Cardiac muscle cell (in vitro differentiated cells and primary cell): ENCODE measurements around the gene GALNT9. TPM values are rescaled to one million over a fixed set of nuclear protein-coding genes. Genes with fewer than 3 reads are reported as not detected.

Experiments used
- DNase-seq, 2 donors: peaks; one replicate each; pipeline versions ENCODE4 v3.0.0 to v3.0.0-alpha.2; 2010 to 2017; ENCODE audit warnings: low read depth in 1 of 2, low spot score in 1 of 2
- H3K27ac ChIP-seq: fragments of 200-600 bp; sonication (generic); 2 replicates; pipeline ENCODE4 v1.5.1; 2016
- H3K27me3 ChIP-seq: fragments of 200-600 bp; sonication (generic); 2 replicates; pipeline ENCODE4 v1.6.0; 2016; ENCODE audit warnings: control low read depth
- H3K36me3 ChIP-seq: fragments of 200-600 bp; sonication (generic); 2 replicates; pipeline ENCODE4 v1.5.1; 2016; ENCODE audit warnings: control low read depth
- H3K4me1 ChIP-seq: fragments of 200-600 bp; sonication (generic); 2 replicates; pipeline ENCODE4 v1.8.1; 2017; ENCODE audit warnings: low read depth, mild to moderate bottlenecking, mixed run types
- H3K4me3 ChIP-seq: fragments of 200-600 bp; sonication (generic); 2 replicates; pipeline ENCODE4 v1.5.1; 2016; ENCODE audit warnings: mild to moderate bottlenecking
- H3K9me3 ChIP-seq: fragments of 200-600 bp; sonication (generic); 2 replicates; pipeline ENCODE4 v1.5.1; 2017; ENCODE audit warnings: low read depth, mild to moderate bottlenecking, control low read depth
- CTCF ChIP-seq: IDR thresholded peaks from 2 replicates; pipeline ENCODE4 v1.5.1; 2012; ENCODE audit warnings: low read depth, mild to moderate bottlenecking, low read length
- polyA plus RNA-seq: library from polyadenylated mRNA; unstranded; fragments of >200 nt; fragmentation: Nextera tagmentation; extraction: Ambion mirVana; gene quantifications from 2 replicates; pipeline ENCODE4 v1.2.1, GENCODE V29; 2016
- total RNA-seq: library from RNA; depleted of rRNA; stranded (reverse); fragments of >200 nt; gene quantifications from 2 replicates; pipeline ENCODE4 v1.2.3, GENCODE V29; 2016

Gene GALNT9
- total and polyA plus RNA-seq, 2 experiments from 2014 or later, result 0.42 to 0.45 TPM

GRCh38 chr12:132169376-132169775, 160.0 kb downstream of the GALNT9 start:
- H3K9me3 ChIP-seq, result no peaks in the 10 kb centered on the region
- no peak for DNase-seq

GRCh38 chr12:132168311-132169031, 160.9 kb downstream of the GALNT9 start:
- no peaks in the 10 kb centered on the region for H3K27me3 ChIP-seq
- TF ChIP-seq CTCF, result no peak

More at GRCh38 chr12:132169376-132169775, 160.0 kb downstream of the GALNT9 start:
- Histone ChIP-seq H3K27ac (no peak overlapping the region), H3K36me3 (no peaks in the 10 kb centered on the region), H3K27me3 (no peaks in the 10 kb centered on the region), H3K4me3 (no peak overlapping the region), H3K4me1 (no peaks in the 10 kb centered on the region)
- TF ChIP-seq CTCF, result no peak

GRCh38 chr12:132167611-132168310, 161.6 kb downstream of the GALNT9 start:
- no peak overlapping the region for H3K27ac ChIP-seq
- no peaks in the 10 kb centered on the region for H3K9me3 ChIP-seq
- H3K4me3 ChIP-seq, result no peak overlapping the region
- no peak for DNase-seq
- peaks cover 6% of the 10 kb centered on the region for H3K27me3 ChIP-seq
- no peaks in the 10 kb centered on the region for H3K36me3 ChIP-seq
- TF ChIP-seq CTCF, result no peak
- no peaks in the 10 kb centered on the region for H3K4me1 ChIP-seq

More at GRCh38 chr12:132168311-132169031, 160.9 kb downstream of the GALNT9 start:
- H3K4me3 ChIP-seq, result no peak overlapping the region
- H3K27ac ChIP-seq, result no peak overlapping the region
- no peak for DNase-seq
- H3K4me1 ChIP-seq, result no peaks in the 10 kb centered on the region
- no peaks in the 10 kb centered on the region for H3K9me3 ChIP-seq
- H3K36me3 ChIP-seq, result no peaks in the 10 kb centered on the region

GRCh38 chr12:132166801-132167591, 162.4 kb downstream of the GALNT9 start:
- Histone ChIP-seq H3K4me1 (no peaks in the 10 kb centered on the region), H3K4me3 (no peak overlapping the region), H3K27ac (no peak overlapping the region), H3K36me3 (no peaks in the 10 kb centered on the region), H3K9me3 (no peaks in the 10 kb centered on the region), H3K27me3 (peaks cover 10% of the 10 kb centered on the region)
- no peak for TF ChIP-seq CTCF
- DNase-seq, result no peak

- TF ChIP-seq CTCF, result no peak
- no peaks in the 10 kb centered on the region for H3K36me3 ChIP-seq
- H3K27me3 ChIP-seq, result peaks cover 10% of the 10 kb centered on the region
- H3K9me3 ChIP-seq, result no peaks in the 10 kb centered on the region
- no peak overlapping the region for H3K27ac ChIP-seq
- no peaks in the 10 kb centered on the region for H3K4me1 ChIP-seq
- no peak for DNase-seq
- no peak overlapping the region for H3K4me3 ChIP-seq
Observed at GRCh38 chr12:132166093-132166492, 163.3 kb downstream of the GALNT9 start.
